Neural cell (in vitro differentiated cells): ENCODE measurements around the gene IFRD1. TPM values are rescaled to one million over a fixed set of nuclear protein-coding genes. Genes with fewer than 3 reads are reported as not detected.
A peak's percentile ranks its signal among the peaks of the same experiment; 100 is the strongest.

Experiments used
- H2AFZ ChIP-seq: fragments of 200-600, 300-800 bp; sonication (generic), shearing (Covaris generic); 2 replicates; pipeline ENCODE4 v1.6.0; 2014; ENCODE audit warnings: low read depth, mild to moderate bottlenecking, antibody characterized with exemption, low read length, moderate library complexity
- H3F3A ChIP-seq: fragments of 200-600 bp; shearing (Covaris generic); 2 replicates; pipeline ENCODE4 v1.6.1; 2016; ENCODE audit warnings: mild to moderate bottlenecking, moderate library complexity, mixed read lengths, antibody characterized with exemption, low read length; ENCODE audit not compliant: insufficient read depth, poor library complexity, severe bottlenecking
- H3K27ac ChIP-seq: fragments of 200-600, 300-800 bp; sonication (generic), shearing (Covaris generic); 2 replicates; pipeline ENCODE4 v1.5.1; 2014; ENCODE audit warnings: mild to moderate bottlenecking, low read length, moderate library complexity
- H3K27me3 ChIP-seq: fragments of 300-800, 200-600 bp; sonication (generic), shearing (Covaris generic); 2 replicates; pipeline ENCODE4 v1.6.0; 2014; ENCODE audit warnings: mild to moderate bottlenecking, low read depth, low read length, moderate library complexity; ENCODE audit not compliant: insufficient read depth
- H3K36me3 ChIP-seq: fragments of 300-800, 200-600 bp; sonication (generic), shearing (Covaris generic); 2 replicates; pipeline ENCODE4 v1.5.1; 2014; ENCODE audit warnings: mild to moderate bottlenecking, antibody characterized with exemption, low read length, moderate library complexity; ENCODE audit not compliant: insufficient read depth
- H3K4me2 ChIP-seq: fragments of 300-800, 200-600 bp; sonication (generic), shearing (Covaris generic); 2 replicates; pipeline ENCODE4 v1.6.0; 2014; ENCODE audit warnings: mild to moderate bottlenecking, low read length
- H3K4me3 ChIP-seq: fragments of 300-800, 200-600 bp; sonication (generic), shearing (Covaris generic); 2 replicates; pipeline ENCODE4 v1.5.1; 2014; ENCODE audit warnings: mild to moderate bottlenecking, low read length, moderate library complexity
- H3K79me2 ChIP-seq: fragments of 200-600 bp; shearing (Covaris generic); replicated peaks from 2 replicates; pipeline ENCODE4 v1.6.0; 2014; ENCODE audit warnings: mild to moderate bottlenecking, low read length, moderate library complexity; ENCODE audit not compliant: insufficient read depth
- H3K9ac ChIP-seq: fragments of 300-800, 200-600 bp; sonication (generic), shearing (Covaris generic); 2 replicates; pipeline ENCODE4 v1.6.1; 2016; ENCODE audit warnings: mild to moderate bottlenecking, low read length, mixed read lengths
- H3K9me2 ChIP-seq: fragments of 200-600 bp; shearing (Covaris generic); 2 replicates; pipeline ENCODE4 v1.6.1; 2016; ENCODE audit warnings: mild to moderate bottlenecking, low read length, mixed read lengths; ENCODE audit not compliant: insufficient read depth
- H3K9me3 ChIP-seq: fragments of 200-600, 300-800 bp; sonication (generic), shearing (Covaris generic); 2 replicates; pipeline ENCODE4 v1.6.1; 2016; ENCODE audit warnings: mild to moderate bottlenecking, mixed run types, low read length, moderate library complexity, mixed read lengths
- H4K20me1 ChIP-seq: fragments of 200-600 bp; shearing (Covaris generic); 2 replicates; pipeline ENCODE4 v1.6.1; 2016; ENCODE audit warnings: mild to moderate bottlenecking, mixed run types; ENCODE audit not compliant: insufficient read depth
- EP300 ChIP-seq: fragments of 450-650 bp; conservative IDR thresholded peaks from 2 replicates; pipeline ENCODE4 v1.6.1; 2014; ENCODE audit warnings: antibody characterized with exemption, mild to moderate bottlenecking, moderate library complexity; ENCODE audit not compliant: poor library complexity, severe bottlenecking
- EZH2 ChIP-seq: fragments of 200-600, 300-800 bp; shearing (Covaris generic), sonication (generic); IDR thresholded peaks from 2 replicates; pipeline ENCODE4 v1.6.1; 2014; ENCODE audit warnings: antibody characterized with exemption, low read length, borderline replicate concordance, mild to moderate bottlenecking; ENCODE audit not compliant: insufficient read depth, poor library complexity, severe bottlenecking
- MXI1 ChIP-seq: fragments of 450-650 bp; conservative IDR thresholded peaks from 2 replicates; pipeline ENCODE4 v1.6.1; 2014; ENCODE audit warnings: antibody characterized with exemption, mild to moderate bottlenecking; ENCODE audit not compliant: poor library complexity, severe bottlenecking
- POLR2AphosphoS5 ChIP-seq: IDR thresholded peaks from 2 replicates; pipeline ENCODE4 v1.6.1; 2012
- RAD21 ChIP-seq: fragments of 450-650 bp; conservative IDR thresholded peaks from 2 replicates; pipeline ENCODE4 v1.6.1; 2014; ENCODE audit warnings: antibody characterized with exemption, mild to moderate bottlenecking, moderate library complexity
- REST ChIP-seq: IDR thresholded peaks from 2 replicates; pipeline ENCODE4 v1.6.1; 2012; ENCODE audit warnings: borderline replicate concordance
- SMC3 ChIP-seq: fragments of 450-650 bp; conservative IDR thresholded peaks from 2 replicates; pipeline ENCODE4 v1.6.1; 2014; ENCODE audit warnings: antibody characterized with exemption, mild to moderate bottlenecking, moderate library complexity; ENCODE audit not compliant: poor library complexity
- TAF1 ChIP-seq: IDR thresholded peaks from 2 replicates; pipeline ENCODE4 v1.6.1; 2012; ENCODE audit warnings: low read depth
- polyA plus RNA-seq: library from polyadenylated mRNA; depleted of rRNA; stranded (reverse); fragments of >200 nt; gene quantifications from 2 replicates; pipeline ENCODE4 v1.2.3, GENCODE V29; 2014
- TF ChIP-seq, protein P1 (sequence below): fragments of 450-650 bp; IDR thresholded peaks from 2 replicates; pipeline ENCODE4 v1.5.1; 2014; ENCODE audit warnings: antibody characterized with exemption, mild to moderate bottlenecking, moderate library complexity; ENCODE audit not compliant: poor library complexity, severe bottlenecking

IFRD1 gene
- polyA plus RNA-seq, 1 donor from 2014 or later, result 270 TPM

GRCh38 chr7:112419543-112420130 is 30.6 kb upstream of the IFRD1 start:
- H3K4me3 ChIP-seq, result no peak overlapping the region

GRCh38 chr7:112420236-112420861 is 29.9 kb upstream of the IFRD1 start:
- Histone ChIP-seq H4K20me1 (no peaks in the 10 kb centered on the region), H3K36me3 (no peaks in the 10 kb centered on the region), H3K4me2 (no peak overlapping the region), H3K9me2 (no peaks in the 10 kb centered on the region), H2AFZ (no peak overlapping the region), H3K79me2 (no peaks in the 10 kb centered on the region), H3F3A (no peaks in the 10 kb centered on the region), H3K9ac (no peak overlapping the region), H3K27ac (no peak overlapping the region), H3K9me3 (no peaks in the 10 kb centered on the region), H3K27me3 (no peaks in the 10 kb centered on the region), H3K4me3 (no peak overlapping the region)
- TF ChIP-seq MXI1 (no peak), POLR2AphosphoS5 (peak; percentile 37)

More at GRCh38 chr7:112419543-112420130, 30.6 kb upstream of the IFRD1 start:
- no peaks in the 10 kb centered on the region for H3K36me3 ChIP-seq
- H3K9me3 ChIP-seq, result no peaks in the 10 kb centered on the region
- no peaks in the 10 kb centered on the region for H4K20me1 ChIP-seq
- H3K27me3 ChIP-seq, result no peaks in the 10 kb centered on the region
- no peaks in the 10 kb centered on the region for H3K79me2 ChIP-seq
- no peaks in the 10 kb centered on the region for H3K9me2 ChIP-seq
- H3K4me2 ChIP-seq, result no peak overlapping the region
- no peak overlapping the region for H3K9ac ChIP-seq
- no peak overlapping the region for H2AFZ ChIP-seq
- no peaks in the 10 kb centered on the region for H3F3A ChIP-seq
- no peak overlapping the region for H3K27ac ChIP-seq
- TF ChIP-seq SMC3 (no peak), EZH2 (no peak), TAF1 (no peak), REST (no peak), MXI1 (no peak), POLR2AphosphoS5 (no peak), RAD21 (no peak), EP300 (no peak)
- TF ChIP-seq, protein P1, sequence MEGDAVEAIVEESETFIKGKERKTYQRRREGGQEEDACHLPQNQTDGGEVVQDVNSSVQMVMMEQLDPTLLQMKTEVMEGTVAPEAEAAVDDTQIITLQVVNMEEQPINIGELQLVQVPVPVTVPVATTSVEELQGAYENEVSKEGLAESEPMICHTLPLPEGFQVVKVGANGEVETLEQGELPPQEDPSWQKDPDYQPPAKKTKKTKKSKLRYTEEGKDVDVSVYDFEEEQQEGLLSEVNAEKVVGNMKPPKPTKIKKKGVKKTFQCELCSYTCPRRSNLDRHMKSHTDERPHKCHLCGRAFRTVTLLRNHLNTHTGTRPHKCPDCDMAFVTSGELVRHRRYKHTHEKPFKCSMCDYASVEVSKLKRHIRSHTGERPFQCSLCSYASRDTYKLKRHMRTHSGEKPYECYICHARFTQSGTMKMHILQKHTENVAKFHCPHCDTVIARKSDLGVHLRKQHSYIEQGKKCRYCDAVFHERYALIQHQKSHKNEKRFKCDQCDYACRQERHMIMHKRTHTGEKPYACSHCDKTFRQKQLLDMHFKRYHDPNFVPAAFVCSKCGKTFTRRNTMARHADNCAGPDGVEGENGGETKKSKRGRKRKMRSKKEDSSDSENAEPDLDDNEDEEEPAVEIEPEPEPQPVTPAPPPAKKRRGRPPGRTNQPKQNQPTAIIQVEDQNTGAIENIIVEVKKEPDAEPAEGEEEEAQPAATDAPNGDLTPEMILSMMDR, result no peak
